ACHN (cell line): ENCODE measurements around the gene AGAP1.

Experiments
- DNase-seq: peaks from one replicate; pipeline ENCODE4 v3.0.0-alpha.2; 2015
- in situ Hi-C: cut with HindIII; loops from 2 replicates; pipeline ENCODE4 v1.10.0; 2017; ENCODE audit warnings: low sequenced_read_pairs, low pct_ligation_motif_present, low pct_unique_long_range_greater_than_20kb

Gene AGAP1

GRCh38 chr2:235539773-235540172, 45.9 kb downstream of the AGAP1 start:
- no peak for DNase-seq
- in situ Hi-C loops = no loop called here

- DNase-seq = no peak
- in situ Hi-C loops = no loop called here
Observed at GRCh38 chr2:235541016-235541415, 47.2 kb downstream of the AGAP1 start.

DNA sequence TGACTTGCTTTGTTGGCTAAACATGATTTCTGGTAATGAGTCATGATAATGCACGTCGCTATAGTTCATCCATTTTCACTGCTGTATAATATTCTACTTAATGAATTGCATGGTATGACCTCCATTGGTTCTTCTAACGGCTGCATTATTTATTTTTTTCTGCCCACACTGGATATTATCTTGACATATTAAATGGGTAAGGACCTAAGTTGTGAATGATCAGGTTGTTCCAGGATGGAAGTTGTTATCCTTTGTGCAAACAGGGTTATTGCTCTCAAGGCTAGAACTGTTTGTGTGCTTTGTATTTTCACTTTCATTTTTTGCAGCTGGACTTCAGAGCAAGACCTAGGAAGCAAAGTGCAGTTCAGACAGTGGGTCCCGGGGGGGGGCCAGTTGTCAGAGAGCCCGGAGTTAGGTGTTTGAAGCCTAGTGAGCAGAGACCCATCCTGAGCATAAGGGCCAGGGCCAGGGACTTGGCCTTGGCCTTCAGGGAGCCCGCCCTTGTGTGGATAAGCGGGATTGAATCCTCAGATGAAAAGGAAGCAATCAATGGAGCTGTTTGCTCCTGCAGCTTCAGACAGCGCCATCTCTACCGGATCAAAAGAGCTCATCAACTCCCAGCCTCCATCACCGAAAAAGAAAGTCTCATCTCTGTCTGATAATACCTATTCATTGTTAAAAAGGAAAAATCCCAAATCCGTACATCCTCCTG, 48.2 kb downstream of the AGAP1 start:
- in situ Hi-C loops = no loop called here
- no peak for DNase-seq

DNA sequence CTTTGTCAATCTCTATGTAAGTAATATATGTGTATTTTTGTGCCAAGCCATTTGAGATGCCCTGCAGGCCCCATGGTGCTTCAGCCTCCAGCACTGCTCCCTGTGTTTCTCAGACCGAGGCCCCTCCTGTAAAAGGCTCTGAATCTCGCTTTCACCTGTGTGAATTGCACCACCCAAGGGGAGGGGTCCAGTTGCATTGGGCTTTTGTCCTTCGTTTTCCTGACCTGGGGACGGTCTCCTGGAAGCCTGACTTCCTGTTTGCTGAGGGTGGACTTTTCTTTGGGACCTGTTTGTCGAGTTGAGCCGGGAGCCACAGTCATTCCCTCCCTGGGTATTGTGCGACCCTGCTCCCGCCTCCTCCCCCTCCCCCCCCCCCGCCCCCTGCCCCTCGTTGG, 48.9 kb downstream of the AGAP1 start:
- no peak for DNase-seq
- in situ Hi-C loops = no loop called here

GRCh38 chr2:235543128-235543750, 49.4 kb downstream of the AGAP1 start:
- no peak for DNase-seq

GRCh38 chr2:235543851-235544688, 50.2 kb downstream of the AGAP1 start:
- in situ Hi-C loops = no loop called here

More at GRCh38 chr2:235543128-235543750, 49.4 kb downstream of the AGAP1 start:
- in situ Hi-C loops = no loop called here

DNA sequence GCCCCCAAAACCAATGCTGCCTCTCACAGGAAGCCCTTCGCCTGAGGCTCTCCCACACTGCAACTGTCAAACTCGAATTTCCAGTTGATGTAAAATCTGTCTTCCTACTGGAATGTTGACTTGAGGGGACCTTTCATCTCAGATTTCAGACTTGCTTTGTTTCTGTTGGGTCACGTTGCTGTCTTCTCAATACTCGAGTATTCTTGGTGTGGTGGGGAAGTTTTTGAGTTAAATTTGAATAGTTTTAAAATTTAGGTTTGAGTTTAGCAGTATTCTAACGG, 50.8 kb downstream of the AGAP1 start:
- no peak for DNase-seq
- in situ Hi-C loops = no loop called here

More at GRCh38 chr2:235543851-235544688, 50.2 kb downstream of the AGAP1 start:
- no peak for DNase-seq

DNA sequence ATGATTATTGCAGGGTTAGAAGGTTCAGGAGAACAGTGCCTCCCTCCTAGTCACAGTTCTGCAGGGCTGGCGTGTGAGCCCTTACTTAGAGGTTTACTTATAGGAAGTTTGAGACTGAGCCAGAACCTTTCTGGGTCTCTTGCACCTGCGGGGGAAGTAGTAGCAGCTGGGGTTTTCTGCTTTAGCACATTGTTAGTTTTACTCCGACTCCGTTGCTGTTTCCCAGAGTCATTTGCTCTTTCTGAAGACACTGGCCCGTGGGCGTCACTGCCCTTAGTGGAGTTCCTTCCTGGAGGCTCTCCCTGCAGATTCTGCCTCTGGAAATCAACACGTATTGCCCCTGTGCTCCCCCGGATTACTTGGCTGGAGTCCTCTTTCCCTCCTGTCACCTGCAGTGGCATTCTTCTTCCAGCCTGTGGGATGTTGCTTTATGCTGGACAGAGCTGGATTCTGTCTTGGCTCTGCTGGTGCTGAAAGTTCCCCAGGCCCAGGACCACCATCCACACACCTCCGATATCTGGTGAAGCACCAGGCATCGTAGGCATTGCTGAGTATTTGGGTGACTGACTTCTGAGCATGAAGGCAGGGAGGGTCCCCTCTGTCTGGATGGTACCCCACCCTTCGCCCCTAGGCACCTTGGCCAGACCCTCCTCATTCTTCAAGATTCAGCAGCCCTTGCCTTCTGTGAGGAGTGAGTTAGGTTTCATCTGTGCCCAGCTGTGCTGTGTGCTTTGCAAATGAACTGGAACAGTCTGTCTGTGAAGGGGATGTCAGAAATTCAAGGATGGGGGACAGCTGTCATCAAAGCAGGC, 51.7 kb downstream of the AGAP1 start:
- DNase-seq = no peak
- in situ Hi-C loops = no loop called here

DNA sequence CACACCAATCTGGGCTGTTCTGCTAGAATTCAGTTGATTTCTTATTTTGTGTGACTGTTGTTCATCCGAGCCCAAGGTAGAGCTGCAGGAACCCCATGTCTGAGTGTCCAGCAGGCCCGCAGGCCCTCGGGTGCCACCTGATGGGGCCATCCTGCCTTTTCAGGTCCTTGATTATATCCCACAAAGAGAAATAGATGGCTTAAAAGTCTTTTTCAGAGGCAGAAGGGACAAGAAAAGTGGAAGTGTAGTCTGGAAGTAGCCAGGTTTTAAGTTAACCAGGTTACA, 52.2 kb downstream of the AGAP1 start:
- DNase-seq = no peak
- in situ Hi-C loops = no loop called here

GRCh38 chr2:235546436-235546835, 52.6 kb downstream of the AGAP1 start:
- in situ Hi-C loops = no loop called here
- no peak for DNase-seq

DNA sequence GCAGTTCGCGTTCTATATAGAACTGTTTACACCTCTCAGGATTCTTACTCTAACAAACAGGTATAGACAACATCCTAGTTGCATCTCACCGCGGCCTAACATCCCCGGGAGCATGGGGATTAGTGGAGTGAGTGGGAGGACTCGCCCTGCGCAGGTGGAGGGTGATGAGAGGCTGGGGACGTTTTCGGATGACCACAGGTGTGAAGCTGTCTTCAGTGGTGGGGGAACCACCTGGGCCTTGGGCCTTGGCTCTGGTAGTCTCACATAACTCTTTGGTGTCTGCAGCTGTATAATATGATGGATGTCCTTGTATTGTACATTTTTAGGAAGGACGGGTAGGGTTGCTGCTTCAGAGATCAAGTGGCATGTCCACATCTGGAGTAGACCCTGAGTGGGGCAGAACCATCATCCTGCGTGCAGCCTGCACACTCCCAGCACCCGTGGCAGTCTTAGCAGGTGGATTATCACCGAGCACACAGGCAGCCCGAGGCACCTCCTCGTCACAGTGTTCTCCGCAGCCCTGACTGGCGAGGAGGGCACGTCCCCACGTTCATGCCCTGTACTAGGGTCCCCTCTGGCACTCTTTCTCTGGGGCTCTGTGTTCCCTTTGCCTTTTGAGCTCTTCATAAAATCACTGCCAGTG, 56.0 kb downstream of the AGAP1 start:
- in situ Hi-C loops = no loop called here
- no peak for DNase-seq

- DNase-seq = no peak
- in situ Hi-C loops = no loop called here
Observed at GRCh38 chr2:235550378-235550760, 56.5 kb downstream of the AGAP1 start.

DNA sequence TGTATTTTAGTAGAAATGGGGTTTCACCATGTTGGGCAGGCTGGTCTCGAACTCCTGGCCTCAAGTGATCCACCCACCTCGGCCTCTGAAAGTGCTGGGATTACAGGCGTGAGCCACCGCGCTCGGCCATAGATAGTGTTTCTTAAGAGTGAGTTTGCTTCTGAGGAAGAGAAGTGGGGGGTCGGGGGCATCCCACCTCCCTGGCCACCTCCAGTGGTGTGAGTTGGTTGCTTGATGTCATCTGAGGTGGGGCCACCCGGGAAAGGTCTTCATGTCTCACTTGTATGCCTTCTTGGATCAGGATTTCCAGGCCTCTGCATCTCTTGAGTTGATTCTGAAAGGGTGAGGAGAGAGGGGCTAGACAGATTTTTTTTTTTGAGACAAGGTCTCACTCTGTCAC, 57.1 kb downstream of the AGAP1 start:
- no peak for DNase-seq
- in situ Hi-C loops = no loop called here

DNA sequence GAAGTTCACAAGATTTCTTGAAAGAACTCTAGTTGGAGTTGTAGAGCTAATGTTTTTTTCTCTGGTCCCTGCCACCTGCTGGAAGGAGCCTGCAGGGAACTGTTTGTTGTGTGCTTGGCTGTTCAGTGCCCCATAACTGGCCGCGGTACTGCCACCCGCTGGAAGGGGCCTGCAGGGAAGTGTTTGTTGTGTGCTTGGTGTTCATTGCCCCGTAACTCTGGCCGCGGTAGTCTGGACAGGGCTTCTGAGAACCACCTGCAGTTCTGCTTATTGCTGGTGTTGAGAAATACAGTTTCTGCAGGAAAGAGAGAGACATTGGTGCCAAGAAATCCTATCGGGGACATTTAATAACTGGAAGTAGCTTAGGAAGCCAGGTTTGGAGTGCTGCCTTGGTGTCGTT, 58.1 kb downstream of the AGAP1 start:
- in situ Hi-C loops = no loop called here
- DNase-seq = peak; percentile 88

- in situ Hi-C loops = no loop called here
Observed at GRCh38 chr2:235552671-235553070, 58.8 kb downstream of the AGAP1 start.

GRCh38 chr2:235553291-235553690, 59.4 kb downstream of the AGAP1 start:
- in situ Hi-C loops = no loop called here
- no peak for DNase-seq

More at GRCh38 chr2:235552671-235553070, 58.8 kb downstream of the AGAP1 start:
- DNase-seq = no peak

GRCh38 chr2:235553696-235554100, 59.9 kb downstream of the AGAP1 start:
- no peak for DNase-seq
- in situ Hi-C loops = no loop called here

DNA sequence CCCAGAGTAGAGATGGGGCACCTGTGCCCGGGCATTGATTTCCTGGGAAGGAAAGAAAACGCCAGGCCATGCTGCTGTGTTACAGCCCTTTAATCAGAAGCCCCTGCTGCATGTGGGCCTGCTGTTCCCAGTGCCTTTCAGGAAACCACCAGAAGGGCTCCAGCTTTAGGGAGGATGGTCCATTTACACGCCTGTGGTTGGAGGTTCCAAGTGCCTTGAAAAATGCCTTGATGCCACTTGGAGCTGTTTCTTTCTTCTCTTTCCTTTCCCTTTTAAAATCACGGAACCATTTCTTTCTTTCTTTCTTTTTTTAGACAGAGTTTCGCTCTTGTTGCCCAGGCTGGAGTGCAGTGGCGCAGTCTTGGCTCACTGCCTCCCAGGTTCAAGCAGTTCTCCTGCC, 60.5 kb downstream of the AGAP1 start:
- DNase-seq = no peak
- in situ Hi-C loops = no loop called here

- in situ Hi-C loops = no loop called here
- no peak for DNase-seq
Observed at GRCh38 chr2:235554936-235555335, 61.1 kb downstream of the AGAP1 start.
